Lung (tissue), 12 donors: ENCODE results near the gene ZC3HAV1. TPM values are rescaled to one million over a fixed set of nuclear protein-coding genes. Genes with fewer than 3 reads are reported as not detected.

Source experiments
- ATAC-seq: fragments of 200-7000 bp; cut with Tn5 transposase; one replicate; pipeline ENCODE4 v1.9.1; 2020; ENCODE audit warnings: moderate number of reproducible peaks; ENCODE audit not compliant: insufficient read depth, low FRiP score
- DNase-seq, 3 donors: peaks; one replicate each; pipeline ENCODE4 v3.0.0-alpha.2; 2013 to 2017
- H3K27ac ChIP-seq, 2 donors: one replicate each; pipeline ENCODE4 v1.5.1; 2013; ENCODE audit warnings: mild to moderate bottlenecking in 2 of 2, moderate library complexity in 2 of 2, control low read depth in 1 of 2, inconsistent platforms in 1 of 2, low read depth in 1 of 2, low read length in 1 of 2
- H3K27me3 ChIP-seq, 3 donors: one replicate each; pipeline ENCODE4 v1.5.1; 2013; ENCODE audit warnings: low read length in 2 of 3; ENCODE audit not compliant: control insufficient read depth in 3 of 3, insufficient read depth in 3 of 3
- H3K36me3 ChIP-seq, 4 donors: one replicate each; pipeline ENCODE4 v1.5.1; 2013; ENCODE audit warnings: low read length in 4 of 4, mild to moderate bottlenecking in 1 of 4, moderate library complexity in 1 of 4; ENCODE audit not compliant: control insufficient read depth in 4 of 4, insufficient read depth in 4 of 4
- H3K4me1 ChIP-seq, 5 donors: one replicate each; pipeline ENCODE4 v1.5.1; 2013; ENCODE audit warnings: low read length in 5 of 5, mild to moderate bottlenecking in 2 of 5, moderate library complexity in 1 of 5; ENCODE audit not compliant: control insufficient read depth in 5 of 5, insufficient read depth in 5 of 5
- H3K4me3 ChIP-seq: one replicate; pipeline ENCODE4 v1.5.1; 2013; ENCODE audit warnings: mild to moderate bottlenecking, control low read depth, moderate library complexity
- H3K9ac ChIP-seq, 2 donors: one replicate each; pipeline ENCODE4 v1.5.1; 2013; ENCODE audit warnings: low read length in 2 of 2, control low read depth in 1 of 2; ENCODE audit not compliant: insufficient read depth in 1 of 2
- H3K9me3 ChIP-seq, 4 donors: one replicate each; pipeline ENCODE4 v1.5.1; 2013; ENCODE audit warnings: low read length in 3 of 4, mild to moderate bottlenecking in 1 of 4, moderate library complexity in 1 of 4; ENCODE audit not compliant: control insufficient read depth in 4 of 4, insufficient read depth in 3 of 4
- CTCF ChIP-seq: IDR thresholded peaks from 2 replicates; pipeline ENCODE4 v1.5.1; 2012; ENCODE audit warnings: mild to moderate bottlenecking; ENCODE audit errors: control extremely low read depth, extremely low read depth
- WGBS, 2 donors: extraction: QIAGEN DNeasy Blood & Tissue Kit; methylation state at CpG; one replicate each; pipeline ENCODE4 v1.1.7; 2013; 5-methylcytosine and 5-hydroxymethylcytosine counted together
- polyA plus RNA-seq, 2 donors: library from polyadenylated mRNA; stranded (reverse); fragments of 200-250 nt; gene quantifications; one replicate each; pipeline ENCODE4 v1.2.1, GENCODE V29; 2013
- total RNA-seq, 2 donors: library from RNA; depleted of rRNA in 1 of 2; stranded (reverse); fragments of >200 nt in 1 of 2; gene quantifications; one replicate each; pipeline ENCODE4 v1.2.1, GENCODE V29; 2014 to 2021
- donor health status: control.
- donor health status: control.
- donor health status: Bipolar disorder and iron deficiency.
- donor health status: healthy.
- donor health status: DM: yes; HTN: yes; CAD: no.

The ZC3HAV1 gene
- total and polyA plus RNA-seq, 4 donors: 8.2 to 43.4 (median 24.5) TPM

- DNase-seq (no peak), ATAC-seq (no peak)
- Histone ChIP-seq H3K4me3 (no peak overlapping the region), H3K9me3 (no peaks in the 10 kb centered on the region), H3K27ac (no peak overlapping the region), H3K9ac (no peak overlapping the region), H3K36me3 (peaks cover 0 to 5% (median 0%) of the 10 kb centered on the region in 4 donors), H3K4me1 (peaks cover 0 to 8% (median 2%) of the 10 kb centered on the region in 5 donors), H3K27me3 (no peaks in the 10 kb centered on the region)
- 72 to 76% methylated on average over 8 of the region's 8 CpGs for WGBS, 2 donors
- no peak for TF ChIP-seq CTCF
Observed at GRCh38 chr7:139099172-139099947, 10.2 kb downstream of the ZC3HAV1 start.

- WGBS, 2 donors: 28 to 45% methylated on average over 13 of the region's 13 CpGs
- TF ChIP-seq CTCF: no peak
- DNase-seq (no peak), ATAC-seq (peak; percentile 37)
- Histone ChIP-seq H3K9me3 (no peaks in the 10 kb centered on the region), H3K27me3 (peaks cover 0 to 2% (median 0%) of the 10 kb centered on the region in 3 donors), H3K9ac (no peak overlapping the region), H3K36me3 (peaks cover 0 to 5% (median 0%) of the 10 kb centered on the region in 4 donors), H3K4me3 (no peak overlapping the region), H3K27ac (peak overlapping the region in 1 of 2 donors; percentile 57), H3K4me1 (peaks cover 0 to 9% (median 0%) of the 10 kb centered on the region in 5 donors)
Observed at GRCh38 chr7:139095194-139095659, 14.3 kb downstream of the ZC3HAV1 start.

- Histone ChIP-seq H3K9me3 (no peaks in the 10 kb centered on the region), H3K4me1 (peaks cover 0 to 9% (median 0%) of the 10 kb centered on the region in 5 donors), H3K9ac (no peak overlapping the region), H3K36me3 (peaks cover 0 to 5% (median 0%) of the 10 kb centered on the region in 4 donors), H3K27ac (peak overlapping the region in 1 of 2 donors; percentile 56), H3K27me3 (peaks cover 0 to 2% (median 0%) of the 10 kb centered on the region in 3 donors), H3K4me3 (no peak overlapping the region)
- 44 to 46% methylated on average over 9 of the region's 9 CpGs for WGBS, 2 donors
- TF ChIP-seq CTCF: no peak
- ATAC-seq: no peak
- DNase-seq: no peak
Observed at GRCh38 chr7:139094596-139094995, 14.9 kb downstream of the ZC3HAV1 start.
